Measurements from ENCODE around the gene FERMT2.

The FERMT2 gene

GRCh38 chr14:52821805-52822250 is 129.0 kb downstream of the FERMT2 start:
- no peak for FAIRE-seq

- no peak for FAIRE-seq
Observed at GRCh38 chr14:52808101-52808500, 142.7 kb downstream of the FERMT2 start.
